A549 (cell line): ENCODE measurements around the gene CACNB1. TPM values are rescaled to one million over a fixed set of nuclear protein-coding genes. Genes with fewer than 3 reads are reported as not detected.

Experiments
- ATAC-seq, 2 experiments: fragments of 200-7000 bp in 1 of 2; fragments of >200 bp in 1 of 2; cut with Nextera tagmentation in 1 of 2; cut with Tn5 transposase in 1 of 2; 3 replicates each; pipeline versions ENCODE4 v1.8.0 to v1.9.1; 2018 to 2020; ENCODE audit warnings: mild to moderate bottlenecking in 1 of 2, moderate library complexity in 1 of 2
- CTCF ChIA-PET: fragments of 300-600 bp; sonication (Branson Sonifier 250); formaldehyde crosslinking; extraction: SDS; loops from one replicate; lab custom pipeline; 2021; ENCODE audit warnings: antibody characterized with exemption, inconsistent platforms; lab: Yijun Ruan, JAX
- POLR2A ChIA-PET: fragments of 350-600 bp; formaldehyde crosslinking; extraction: SDS; loops from one replicate; lab custom pipeline; 2021; ENCODE audit warnings: antibody characterized with exemption, inconsistent platforms; lab: Yijun Ruan, JAX
- DNase-seq, 2 experiments: peaks; one replicate each; pipeline versions ENCODE4 v3.0.0 to v3.0.0-alpha.2; 2011 to 2016; ENCODE audit warnings: low read depth in 1 of 2, low spot score in 1 of 2
- FAIRE-seq: peaks from 2 replicates; lab custom pipeline; 2011; peaks lifted over from hg19 to GRCh38; lab: Jason Lieb, UNC
- H3K27ac ChIP-seq, 2 experiments: fragments of >200 bp; sonication (Bioruptor Twin); formaldehyde crosslinking; 3 replicates each; pipeline ENCODE4 v1.5.1; 2016 to 2017
- H3K4me1 ChIP-seq: fragments of >200 bp; sonication (Bioruptor Twin); formaldehyde crosslinking; 3 replicates; pipeline ENCODE4 v1.6.1; 2016
- H3K4me2 ChIP-seq: fragments of >200 bp; sonication (Bioruptor Twin); formaldehyde crosslinking; 3 replicates; pipeline ENCODE4 v1.6.1; 2016
- H3K4me3 ChIP-seq: fragments of >200 bp; sonication (Bioruptor Twin); formaldehyde crosslinking; 3 replicates; pipeline ENCODE4 v1.5.1; 2016
- H3K9me3 ChIP-seq: fragments of >200 bp; sonication (Bioruptor Twin); formaldehyde crosslinking; 3 replicates; pipeline ENCODE4 v1.6.1; 2016
- ATOH8 ChIP-seq: fragments of 250-450 bp; sonication (Bioruptor Pico); IDR thresholded peaks from 2 replicates; pipeline ENCODE4 v1.5.0; 2020; ENCODE audit warnings: low read depth, mild to moderate bottlenecking, moderate library complexity
- BCL3 ChIP-seq: fragments of >200 bp; sonication (Bioruptor Twin); formaldehyde crosslinking; IDR thresholded peaks from 3 replicates; pipeline ENCODE4 v1.6.1; 2016
- BHLHE40 ChIP-seq: IDR thresholded peaks from 2 replicates; pipeline ENCODE4 v1.6.1; 2012; ENCODE audit warnings: low read depth, low read length, inconsistent platforms
- CBX8 ChIP-seq: fragments of 200-600 bp; sonication (generic); IDR thresholded peaks from 2 replicates; pipeline ENCODE4 v1.6.1; 2016
- CHD4 ChIP-seq: fragments of 200-600 bp; sonication (generic); IDR thresholded peaks from 2 replicates; pipeline ENCODE4 v1.6.1; 2016; ENCODE audit warnings: antibody characterized with exemption, mild to moderate bottlenecking, borderline replicate concordance
- EHMT2 ChIP-seq: fragments of 200-600 bp; sonication (generic); IDR thresholded peaks from 2 replicates; pipeline ENCODE4 v1.6.1; 2016; ENCODE audit warnings: antibody characterized with exemption, low read depth, mild to moderate bottlenecking, moderate library complexity
- HDAC2 ChIP-seq: fragments of 200-600 bp; sonication (generic); IDR thresholded peaks from 2 replicates; pipeline ENCODE4 v1.6.1; 2016
- HES2 ChIP-seq: fragments of >200 bp; sonication (Bioruptor Twin); formaldehyde crosslinking; IDR thresholded peaks from 2 replicates; pipeline ENCODE4 v1.6.1; 2016
- HMGXB4 ChIP-seq: fragments of 250-450 bp; sonication (Bioruptor Pico); IDR thresholded peaks from 2 replicates; pipeline ENCODE4 v1.5.0; 2021; ENCODE audit warnings: mild to moderate bottlenecking, moderate library complexity, borderline replicate concordance
- HOXB13 ChIP-seq: fragments of 250-450 bp; sonication (Bioruptor Pico); IDR thresholded peaks from 2 replicates; pipeline ENCODE4 v1.5.0; 2020; ENCODE audit warnings: low read depth, mild to moderate bottlenecking, moderate library complexity
- JUN ChIP-seq, 2 experiments: fragments of >200 bp; sonication (Bioruptor Twin); formaldehyde crosslinking; IDR thresholded peaks; 2 replicates in 1 of 2; 3 replicates in 1 of 2; pipeline ENCODE4 v1.6.1; 2016 to 2017
- JUNB ChIP-seq: fragments of >200 bp; sonication (Bioruptor Twin); formaldehyde crosslinking; IDR thresholded peaks from 2 replicates; pipeline ENCODE4 v1.6.1; 2016
- KDM1A ChIP-seq: fragments of 200-600 bp; sonication (generic); IDR thresholded peaks from 2 replicates; pipeline ENCODE4 v1.6.1; 2016; ENCODE audit warnings: low read depth, mild to moderate bottlenecking
- MAX ChIP-seq: IDR thresholded peaks from 2 replicates; pipeline ENCODE4 v1.6.1; 2012
- NPAS2 ChIP-seq: fragments of 250-450 bp; sonication (Bioruptor Pico); IDR thresholded peaks from 2 replicates; pipeline ENCODE4 v1.8.0; 2022; ENCODE audit warnings: mild to moderate bottlenecking, moderate library complexity, borderline replicate concordance
- NR3C1 ChIP-seq: fragments of >200 bp; sonication (Bioruptor Twin); formaldehyde crosslinking; IDR thresholded peaks from 3 replicates; pipeline ENCODE4 v1.6.1; 2017
- POLR2AphosphoS2 ChIP-seq: conservative IDR thresholded peaks from 2 replicates; pipeline ENCODE4 v1.6.1; 2012; ENCODE audit warnings: low read length, improper control_type of control experiment, inconsistent platforms
- REST ChIP-seq: fragments of 200-600 bp; sonication (generic); IDR thresholded peaks from 2 replicates; pipeline ENCODE4 v1.6.1; 2016; ENCODE audit warnings: antibody characterized with exemption, mild to moderate bottlenecking, moderate library complexity
- RFX5 ChIP-seq: fragments of 450-650 bp; IDR thresholded peaks from 2 replicates; pipeline ENCODE4 v1.7.1; 2014; ENCODE audit warnings: antibody characterized with exemption, mild to moderate bottlenecking, moderate library complexity
- SMC3 ChIP-seq: fragments of >200 bp; sonication (Bioruptor Twin); formaldehyde crosslinking; IDR thresholded peaks from 3 replicates; pipeline ENCODE4 v1.6.1; 2018; ENCODE audit warnings: inconsistent platforms
- ZC3H11A ChIP-seq: fragments of 450-650 bp; IDR thresholded peaks from 2 replicates; pipeline ENCODE4 v1.6.1; 2014; ENCODE audit warnings: antibody characterized with exemption, mild to moderate bottlenecking
- ZFP36 ChIP-seq: fragments of 450-650 bp; IDR thresholded peaks from 2 replicates; pipeline ENCODE4 v1.6.1; 2014; ENCODE audit warnings: borderline replicate concordance; ENCODE audit not compliant: partially characterized antibody
- ZNF302 ChIP-seq: fragments of 250-450 bp; sonication (Bioruptor Pico); IDR thresholded peaks from 2 replicates; pipeline ENCODE4 v1.9.0; 2021; ENCODE audit warnings: inconsistent platforms, mild to moderate bottlenecking, moderate library complexity
- ZSCAN20 ChIP-seq: fragments of 250-450 bp; sonication (Bioruptor Pico); IDR thresholded peaks from 2 replicates; pipeline ENCODE4 v1.8.0; 2022; ENCODE audit warnings: mild to moderate bottlenecking, moderate library complexity
- WGBS: methylation state at CpG from one replicate; pipeline ENCODE4 v1.1.6; 2017; ENCODE audit errors: missing lambda C conversion rate; 5-methylcytosine and 5-hydroxymethylcytosine counted together
- polyA plus RNA-seq, 4 experiments: library from polyadenylated mRNA; depleted of rRNA in 3 of 4; stranded (reverse); fragments of >200 nt; fragmentation: RNase III in 1 of 4; extraction: RNeasy Plus Mini Kit Qiagen cat#74134 plus additional on column Dnase treatment in 1 of 4; gene quantifications; 2 replicates in 3 of 4; 3 replicates in 1 of 4; pipeline ENCODE4 v1.2.3, GENCODE V29; 2011 to 2017

The CACNB1 gene
- polyA plus RNA-seq, 2 of the 4 experiments (the other 2 are of a cell fraction): 3.6 to 3.9 TPM

GRCh38 chr17:39186481-39187002 lies 10.9 kb downstream of the CACNB1 start:
- TF ChIP-seq RFX5: no peak
- TF ChIP-seq JUNB: no peak
- TF ChIP-seq HOXB13 (CRISPR knock-in tag): no peak
- TF ChIP-seq HDAC2: no peak
- no peak for TF ChIP-seq HES2
- TF ChIP-seq SMC3: no peak
- no peak for TF ChIP-seq CHD4
- TF ChIP-seq BCL3: no peak
- TF ChIP-seq NPAS2 (CRISPR knock-in tag): no peak
- TF ChIP-seq ATOH8: no peak
- no peak for TF ChIP-seq BHLHE40
- no peak for TF ChIP-seq ZNF302 (CRISPR knock-in tag)
- TF ChIP-seq ZFP36: no peak
- TF ChIP-seq JUN (IDR thresholded peaks at IDR 0.05): no peak
- no peak for TF ChIP-seq MAX
- TF ChIP-seq ZSCAN20 (CRISPR knock-in tag): no peak
- TF ChIP-seq ZC3H11A: no peak
- no peak for TF ChIP-seq CBX8
- no peak for TF ChIP-seq EHMT2
- no peak for TF ChIP-seq NR3C1
- POLR2A ChIA-PET: interaction anchor here (0.6 kb wide), 1 partner anchor 266 kb away, joined by 3 read pairs; no protein-coding TSS in a partner anchor
- WGBS: 93% methylated on average over 15 of the region's 15 CpGs
- no peak overlapping the region for H3K4me3 ChIP-seq
- FAIRE-seq (no peak), ATAC-seq (no peak), DNase-seq (no peak)
- H3K4me1 ChIP-seq: no peaks in the 10 kb centered on the region
- CTCF ChIA-PET: interaction anchor here (0.5 to 7.1 kb wide), 12 partner anchors 9 to 58 kb away, joined by 3 to 69 read pairs (median 4); no protein-coding TSS in a partner anchor
- H3K27ac ChIP-seq: no peak overlapping the region
- no peaks in the 10 kb centered on the region for H3K9me3 ChIP-seq
- no peak overlapping the region for H3K4me2 ChIP-seq

GRCh38 chr17:39183720-39184119 lies 13.7 kb downstream of the CACNB1 start:
- no peak; a peak in 1 of 6 replicates for ATAC-seq
- ChIA-PET POLR2A (no interaction called here), CTCF (interaction anchor here (1.0 to 22.2 kb wide), 6 partner anchors 9 to 48 kb away, joined by 3 to 612 read pairs (median 10); partner anchors contain the start of genes ARL5C and PLXDC1)
- DNase-seq: no peak
- no peak overlapping the region for H3K27ac ChIP-seq
- no peak overlapping the region for H3K4me3 ChIP-seq
- TF ChIP-seq REST: no peak
- no peak for TF ChIP-seq ZSCAN20 (CRISPR knock-in tag)
- TF ChIP-seq POLR2AphosphoS2: no peak
- no peak for TF ChIP-seq HMGXB4 (CRISPR knock-in tag)
- TF ChIP-seq JUN (IDR thresholded peaks at IDR 0.05): no peak
- no peak for TF ChIP-seq KDM1A
- H3K4me1 ChIP-seq: peaks cover 3% of the 10 kb centered on the region
- no peak overlapping the region for H3K4me2 ChIP-seq
- WGBS: 89% methylated on average over 10 of the region's 10 CpGs
- no peak for FAIRE-seq
- H3K9me3 ChIP-seq: no peaks in the 10 kb centered on the region
